Measurements from ENCODE around the gene TRIB2.

The TRIB2 gene

GRCh38 chr2:12712881-12713280 lies 3.9 kb upstream of the TRIB2 start:
- no peak overlapping the region for H3K27ac ChIP-seq
- H3K9me3 ChIP-seq, result no peaks in the 10 kb centered on the region
- H3K27me3 ChIP-seq, result peaks cover 54% of the 10 kb centered on the region
- no peak for TF ChIP-seq CTCF (IDR thresholded peaks at IDR 0.05)
- peaks cover 15 to 18% of the 10 kb centered on the region in 2 experiments for H3K4me1 ChIP-seq (ENCODE audit: control insufficient read depth in 1 of 2, insufficient read depth in 1 of 2, low read depth in 1 of 2, low read length in 1 of 2)
- H3K36me3 ChIP-seq, result no peaks in the 10 kb centered on the region
- H3K4me3 ChIP-seq (ENCODE audit: low read depth in 1 of 2, low read length in 1 of 2), result no peak overlapping the region

GRCh38 chr2:12714391-12715221 lies 2.1 kb upstream of the TRIB2 start:
- H3K9me3 ChIP-seq, result no peaks in the 10 kb centered on the region
- no peaks in the 10 kb centered on the region for H3K36me3 ChIP-seq
- no peak overlapping the region for H3K27ac ChIP-seq
- peaks cover 71% of the 10 kb centered on the region for H3K27me3 ChIP-seq
- H3K4me3 ChIP-seq (ENCODE audit: low read depth in 1 of 2, low read length in 1 of 2), result no peak overlapping the region
- peaks cover 20 to 27% of the 10 kb centered on the region in 2 experiments for H3K4me1 ChIP-seq (ENCODE audit: control insufficient read depth in 1 of 2, insufficient read depth in 1 of 2, low read depth in 1 of 2, low read length in 1 of 2)
- TF ChIP-seq CTCF (IDR thresholded peaks at IDR 0.05), result no peak

- H3K9me3 ChIP-seq, result no peaks in the 10 kb centered on the region
- H3K36me3 ChIP-seq, result no peaks in the 10 kb centered on the region
- H3K4me1 ChIP-seq (ENCODE audit: control insufficient read depth in 1 of 2, insufficient read depth in 1 of 2, low read depth in 1 of 2, low read length in 1 of 2), result peaks cover 20 to 27% of the 10 kb centered on the region in 2 experiments
- H3K27ac ChIP-seq, result no peak overlapping the region
- TF ChIP-seq CTCF (IDR thresholded peaks at IDR 0.05), result no peak
- no peak overlapping the region for H3K4me3 ChIP-seq (ENCODE audit: low read depth in 1 of 2, low read length in 1 of 2)
- peaks cover 79% of the 10 kb centered on the region for H3K27me3 ChIP-seq
These were observed 1.3 kb upstream of the TRIB2 start for GRCh38 chr2:12715258-12716031.

GRCh38 chr2:12716032-12716281 lies 779 bp upstream of the TRIB2 start:
- Histone ChIP-seq H3K4me3 (ENCODE audit: low read depth in 1 of 2, low read length in 1 of 2) (peak overlapping the region; percentile 57 to 66), H3K27ac (no peak overlapping the region), H3K36me3 (no peaks in the 10 kb centered on the region), H3K27me3 (peaks cover 84% of the 10 kb centered on the region), H3K4me1 (ENCODE audit: control insufficient read depth in 1 of 2, insufficient read depth in 1 of 2, low read depth in 1 of 2, low read length in 1 of 2) (peaks cover 20 to 27% of the 10 kb centered on the region in 2 experiments), H3K9me3 (no peaks in the 10 kb centered on the region)
- TF ChIP-seq CTCF (IDR thresholded peaks at IDR 0.05), result peak; percentile 43

GRCh38 chr2:12717191-12718014 lies 667 bp downstream of the TRIB2 start:
- Histone ChIP-seq H3K4me3 (ENCODE audit: low read depth in 1 of 2, low read length in 1 of 2) (peak overlapping the region; percentile 61 to 66), H3K4me1 (ENCODE audit: control insufficient read depth in 1 of 2, insufficient read depth in 1 of 2, low read depth in 1 of 2, low read length in 1 of 2) (peaks cover 20 to 27% of the 10 kb centered on the region in 2 experiments), H3K27me3 (peaks cover 93% of the 10 kb centered on the region), H3K36me3 (no peaks in the 10 kb centered on the region), H3K9me3 (no peaks in the 10 kb centered on the region), H3K27ac (no peak overlapping the region)
- TF ChIP-seq CTCF (IDR thresholded peaks at IDR 0.05), result no peak
